ENCODE results near the gene TDP1.
"Not testable (repeated sequence)": the region's sequence is repeated elsewhere in the genome, so short reads cannot be mapped to it uniquely, and the experiment has no call there.

TDP1 gene

GRCh38 chr14:90054803-90055202 is 99.1 kb downstream of the TDP1 start:
- DNase-seq = no peak

GRCh38 chr14:90056826-90057225 is 101.1 kb downstream of the TDP1 start:
- DNase-seq = no peak

- DNase-seq = no peak
Observed at GRCh38 chr14:90058876-90059458, 103.2 kb downstream of the TDP1 start.

GRCh38 chr14:90060312-90060964 is 104.7 kb downstream of the TDP1 start:
- peak; percentile 61 for DNase-seq

DNA sequence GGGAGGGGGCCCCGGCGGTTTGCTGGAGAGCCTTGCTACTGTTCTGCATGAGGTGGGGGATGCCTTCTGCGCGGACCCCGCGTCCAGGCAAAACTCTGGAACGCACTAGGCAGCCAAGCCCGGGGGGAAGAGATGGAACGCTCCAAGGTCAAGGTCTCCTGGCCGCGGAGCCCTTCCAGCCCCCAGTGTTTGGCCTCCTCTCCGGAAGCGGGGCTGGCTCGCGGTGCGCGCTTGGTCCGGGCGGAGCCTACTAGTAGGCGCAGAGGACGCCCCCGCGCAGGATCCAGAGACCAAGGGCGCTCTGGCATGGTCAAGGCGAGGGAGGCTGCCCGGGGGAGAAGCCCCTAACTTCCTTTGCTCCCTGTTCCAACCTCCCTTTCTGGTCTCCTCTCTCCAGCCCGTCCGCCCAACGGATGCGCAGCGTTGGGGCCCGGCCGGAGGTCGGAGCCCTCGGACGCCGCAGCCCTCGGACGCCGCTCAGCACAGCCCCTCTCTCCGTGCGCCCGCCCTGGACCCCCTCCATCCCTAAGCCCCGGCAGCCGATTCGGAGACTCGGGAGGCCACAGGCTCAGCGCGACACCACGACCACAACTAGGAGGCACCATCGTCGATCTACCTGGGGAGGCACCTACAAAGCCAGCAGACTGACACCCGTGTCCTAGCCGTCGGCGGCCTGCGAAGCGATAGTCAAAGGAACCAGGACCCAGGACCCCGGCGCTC is 105.4 kb downstream of the TDP1 start:
- DNase-seq = no peak

- DNase-seq = peak; percentile 27
Observed at GRCh38 chr14:90061685-90062126, 106.0 kb downstream of the TDP1 start, which contains the start of gene KCNK13. Gene KCNK13, plus strand, starts transcription at chr14:90061994. Its CDS starts 212 bp downstream, at chr14:90062206.

DNA sequence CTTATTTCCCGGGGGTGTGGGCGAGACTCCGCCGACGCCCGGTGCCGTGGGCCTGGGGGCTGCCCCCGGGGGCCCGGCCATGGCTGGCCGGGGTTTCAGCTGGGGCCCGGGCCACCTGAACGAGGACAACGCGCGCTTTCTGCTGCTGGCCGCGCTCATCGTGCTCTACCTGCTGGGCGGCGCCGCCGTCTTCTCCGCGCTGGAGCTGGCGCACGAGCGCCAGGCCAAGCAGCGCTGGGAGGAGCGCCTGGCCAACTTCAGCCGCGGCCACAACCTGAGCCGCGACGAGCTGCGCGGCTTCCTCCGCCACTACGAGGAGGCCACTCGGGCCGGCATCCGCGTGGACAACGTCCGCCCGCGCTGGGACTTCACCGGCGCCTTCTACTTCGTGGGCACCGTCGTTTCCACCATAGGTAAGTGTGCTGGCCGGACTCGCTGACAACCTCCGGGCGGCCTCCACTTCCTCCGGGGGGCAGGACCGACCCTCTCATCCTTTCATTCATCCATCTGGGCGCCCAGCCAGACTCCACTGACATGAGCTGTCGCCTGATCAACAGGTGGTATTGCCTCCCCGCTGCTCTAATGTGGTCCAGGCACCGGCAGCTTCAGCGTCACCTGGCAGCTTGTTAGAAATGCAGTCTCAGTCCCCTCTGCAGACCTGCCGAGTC is 106.5 kb downstream of the TDP1 start:
- DNase-seq = no peak

DNA sequence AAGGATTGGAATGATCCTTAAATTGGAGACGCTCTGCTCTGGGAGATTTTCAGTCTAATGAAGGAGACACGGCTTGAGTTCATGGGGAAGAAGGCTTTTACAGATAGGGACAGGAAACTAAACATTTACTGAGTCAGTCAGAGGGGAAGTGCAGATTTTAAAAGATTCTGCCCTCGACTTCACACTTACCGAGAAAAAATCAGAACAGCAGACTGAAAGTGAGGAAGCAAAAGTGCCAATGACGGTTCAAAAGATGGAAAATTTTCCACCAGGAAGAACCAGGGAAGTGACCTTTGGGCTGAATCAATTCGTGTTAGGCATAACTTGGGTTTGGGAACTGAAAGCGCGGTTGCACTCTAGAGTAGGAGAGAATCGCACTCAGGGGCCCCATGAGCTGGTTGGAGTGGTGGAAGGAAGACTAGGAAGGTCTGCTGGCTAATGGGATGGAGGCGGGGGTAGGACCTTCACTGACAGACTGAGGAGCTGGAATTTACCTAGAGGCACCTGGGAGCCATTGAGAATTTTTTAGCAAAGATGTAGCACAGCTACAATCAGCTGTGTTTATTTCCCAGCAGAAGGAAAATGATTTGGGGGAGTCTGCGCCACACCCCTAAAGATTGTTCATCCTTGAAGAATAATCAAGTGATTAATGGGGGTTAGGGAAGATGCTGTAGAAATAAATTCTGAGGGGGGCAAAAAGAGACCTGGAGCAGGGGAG is 107.3 kb downstream of the TDP1 start:
- peak; percentile 18 for DNase-seq

DNA sequence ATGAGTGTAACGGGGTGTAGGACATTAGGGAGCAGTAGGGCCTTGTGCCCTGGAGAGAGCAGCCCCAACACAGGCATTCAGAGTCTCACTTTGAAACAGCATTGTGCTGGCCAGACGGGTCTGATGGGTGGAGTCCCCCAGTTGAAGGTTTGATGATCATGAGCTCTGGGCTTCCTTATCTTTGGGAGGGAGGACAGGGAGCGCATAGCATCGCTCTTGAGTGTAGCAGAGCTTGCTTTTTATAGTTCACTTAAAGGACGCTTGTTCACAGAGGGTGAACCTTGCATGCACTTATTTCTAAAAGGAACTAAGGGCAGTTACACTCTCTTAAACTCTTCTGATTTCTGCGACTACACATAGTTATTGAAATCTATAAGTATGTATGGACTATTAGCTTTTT is 116.6 kb downstream of the TDP1 start:
- no peak for DNase-seq

DNA sequence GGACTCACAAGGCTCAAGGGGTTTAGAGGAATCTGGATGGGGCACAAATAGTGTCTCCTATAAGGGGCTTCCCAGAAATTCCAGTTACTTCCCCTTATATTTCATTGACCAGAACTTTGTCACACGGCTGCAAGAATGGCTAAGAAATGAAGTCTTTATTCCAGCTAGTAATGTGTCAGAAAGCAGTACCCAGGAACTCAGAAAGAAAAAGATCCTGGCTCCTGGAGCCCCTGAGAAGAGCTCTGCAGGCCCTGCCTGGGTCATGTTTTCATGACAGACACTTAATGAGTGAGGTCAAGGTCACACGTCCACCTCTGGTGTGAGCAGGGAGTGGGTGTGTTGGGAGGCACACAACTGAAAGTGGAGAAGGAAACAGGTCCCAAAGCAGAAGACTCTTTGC is 123.8 kb downstream of the TDP1 start:
- no peak for DNase-seq

- DNase-seq = peak; percentile 45
Observed at GRCh38 chr14:90087433-90087832, 131.7 kb downstream of the TDP1 start.

- no peak for DNase-seq
Observed at GRCh38 chr14:90088176-90088575, 132.4 kb downstream of the TDP1 start.

DNA sequence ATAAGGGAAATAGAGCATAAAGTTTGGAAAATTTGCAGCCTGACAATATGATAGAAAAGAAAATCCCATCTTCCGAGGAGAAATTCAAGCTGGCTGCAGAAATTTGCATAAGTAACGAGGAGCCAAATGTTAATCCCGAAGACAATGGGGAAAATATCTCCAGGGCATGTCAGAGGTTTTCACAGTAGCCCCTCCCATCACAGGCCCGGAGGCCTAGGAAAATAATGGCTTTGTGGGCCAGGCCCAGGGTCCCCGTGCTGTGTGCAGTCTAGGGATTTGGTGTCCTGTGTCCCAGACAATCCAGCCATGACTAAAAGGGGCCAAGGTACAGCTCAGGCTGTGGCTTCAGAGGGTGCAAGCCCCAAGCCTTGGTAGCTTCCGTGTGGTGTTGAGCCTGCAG is 133.8 kb downstream of the TDP1 start:
- not testable (repeated sequence) for DNase-seq

- DNase-seq = no peak
Observed at GRCh38 chr14:90091393-90091792, 135.7 kb downstream of the TDP1 start.

GRCh38 chr14:90093942-90094595 is 138.3 kb downstream of the TDP1 start:
- no peak for DNase-seq
